Neural cell (in vitro differentiated cells): ENCODE data around the gene GMPR2.
A peak's percentile ranks its signal among the peaks of the same experiment; 100 is the strongest.

Source experiments
- EP300 ChIP-seq: fragments of 450-650 bp; conservative IDR thresholded peaks from 2 replicates; pipeline ENCODE4 v1.6.1; 2014; ENCODE audit warnings: antibody characterized with exemption, mild to moderate bottlenecking, moderate library complexity; ENCODE audit not compliant: poor library complexity, severe bottlenecking
- EZH2 ChIP-seq: fragments of 200-600, 300-800 bp; shearing (Covaris generic), sonication (generic); IDR thresholded peaks from 2 replicates; pipeline ENCODE4 v1.6.1; 2014; ENCODE audit warnings: antibody characterized with exemption, low read length, borderline replicate concordance, mild to moderate bottlenecking; ENCODE audit not compliant: insufficient read depth, poor library complexity, severe bottlenecking
- POLR2AphosphoS5 ChIP-seq: IDR thresholded peaks from 2 replicates; pipeline ENCODE4 v1.6.1; 2012
- SMC3 ChIP-seq: fragments of 450-650 bp; conservative IDR thresholded peaks from 2 replicates; pipeline ENCODE4 v1.6.1; 2014; ENCODE audit warnings: antibody characterized with exemption, mild to moderate bottlenecking, moderate library complexity; ENCODE audit not compliant: poor library complexity
- TAF1 ChIP-seq: IDR thresholded peaks from 2 replicates; pipeline ENCODE4 v1.6.1; 2012; ENCODE audit warnings: low read depth
- TF ChIP-seq, protein P1 (sequence below): fragments of 450-650 bp; IDR thresholded peaks from 2 replicates; pipeline ENCODE4 v1.5.1; 2014; ENCODE audit warnings: antibody characterized with exemption, mild to moderate bottlenecking, moderate library complexity; ENCODE audit not compliant: poor library complexity, severe bottlenecking
- TF ChIP-seq, protein P2 (sequence below): IDR thresholded peaks from 2 replicates; pipeline ENCODE4 v1.6.1; 2012; ENCODE audit warnings: borderline replicate concordance

DNA sequence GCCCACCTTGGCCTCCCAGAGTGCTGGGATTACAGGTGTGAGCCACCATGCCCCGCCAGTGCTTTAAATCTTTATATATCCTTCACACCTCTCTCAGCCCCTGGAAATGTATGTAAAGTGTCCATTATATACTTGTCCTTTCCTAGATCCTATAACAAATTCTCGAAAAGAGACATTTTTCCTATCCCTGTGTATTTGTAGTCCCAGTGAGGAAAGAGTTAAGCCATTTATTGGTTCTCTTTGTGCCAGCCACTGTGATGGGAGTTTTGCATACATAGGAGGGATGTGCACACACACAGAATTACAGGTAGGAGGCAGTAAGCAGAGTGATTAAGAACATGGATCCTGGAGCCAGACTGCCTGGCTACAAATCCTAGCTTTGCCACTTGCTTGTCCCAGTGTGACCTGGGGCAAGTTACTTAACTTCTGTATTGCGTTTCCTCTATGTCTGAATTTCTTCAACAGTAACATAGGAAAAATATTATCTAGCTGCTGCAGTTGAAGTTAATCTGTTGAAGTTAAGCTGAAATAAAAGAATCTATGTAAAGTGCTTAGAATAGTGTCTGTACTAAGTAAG, 40.8 kb downstream of the GMPR2 start:
- TF ChIP-seq, protein P1, sequence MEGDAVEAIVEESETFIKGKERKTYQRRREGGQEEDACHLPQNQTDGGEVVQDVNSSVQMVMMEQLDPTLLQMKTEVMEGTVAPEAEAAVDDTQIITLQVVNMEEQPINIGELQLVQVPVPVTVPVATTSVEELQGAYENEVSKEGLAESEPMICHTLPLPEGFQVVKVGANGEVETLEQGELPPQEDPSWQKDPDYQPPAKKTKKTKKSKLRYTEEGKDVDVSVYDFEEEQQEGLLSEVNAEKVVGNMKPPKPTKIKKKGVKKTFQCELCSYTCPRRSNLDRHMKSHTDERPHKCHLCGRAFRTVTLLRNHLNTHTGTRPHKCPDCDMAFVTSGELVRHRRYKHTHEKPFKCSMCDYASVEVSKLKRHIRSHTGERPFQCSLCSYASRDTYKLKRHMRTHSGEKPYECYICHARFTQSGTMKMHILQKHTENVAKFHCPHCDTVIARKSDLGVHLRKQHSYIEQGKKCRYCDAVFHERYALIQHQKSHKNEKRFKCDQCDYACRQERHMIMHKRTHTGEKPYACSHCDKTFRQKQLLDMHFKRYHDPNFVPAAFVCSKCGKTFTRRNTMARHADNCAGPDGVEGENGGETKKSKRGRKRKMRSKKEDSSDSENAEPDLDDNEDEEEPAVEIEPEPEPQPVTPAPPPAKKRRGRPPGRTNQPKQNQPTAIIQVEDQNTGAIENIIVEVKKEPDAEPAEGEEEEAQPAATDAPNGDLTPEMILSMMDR = peak; percentile 33
- no peak for TF ChIP-seq TAF1
- TF ChIP-seq EZH2 = no peak
- TF ChIP-seq POLR2AphosphoS5 = no peak
- TF ChIP-seq EP300 = no peak
- no peak for TF ChIP-seq SMC3
- TF ChIP-seq, protein P2, sequence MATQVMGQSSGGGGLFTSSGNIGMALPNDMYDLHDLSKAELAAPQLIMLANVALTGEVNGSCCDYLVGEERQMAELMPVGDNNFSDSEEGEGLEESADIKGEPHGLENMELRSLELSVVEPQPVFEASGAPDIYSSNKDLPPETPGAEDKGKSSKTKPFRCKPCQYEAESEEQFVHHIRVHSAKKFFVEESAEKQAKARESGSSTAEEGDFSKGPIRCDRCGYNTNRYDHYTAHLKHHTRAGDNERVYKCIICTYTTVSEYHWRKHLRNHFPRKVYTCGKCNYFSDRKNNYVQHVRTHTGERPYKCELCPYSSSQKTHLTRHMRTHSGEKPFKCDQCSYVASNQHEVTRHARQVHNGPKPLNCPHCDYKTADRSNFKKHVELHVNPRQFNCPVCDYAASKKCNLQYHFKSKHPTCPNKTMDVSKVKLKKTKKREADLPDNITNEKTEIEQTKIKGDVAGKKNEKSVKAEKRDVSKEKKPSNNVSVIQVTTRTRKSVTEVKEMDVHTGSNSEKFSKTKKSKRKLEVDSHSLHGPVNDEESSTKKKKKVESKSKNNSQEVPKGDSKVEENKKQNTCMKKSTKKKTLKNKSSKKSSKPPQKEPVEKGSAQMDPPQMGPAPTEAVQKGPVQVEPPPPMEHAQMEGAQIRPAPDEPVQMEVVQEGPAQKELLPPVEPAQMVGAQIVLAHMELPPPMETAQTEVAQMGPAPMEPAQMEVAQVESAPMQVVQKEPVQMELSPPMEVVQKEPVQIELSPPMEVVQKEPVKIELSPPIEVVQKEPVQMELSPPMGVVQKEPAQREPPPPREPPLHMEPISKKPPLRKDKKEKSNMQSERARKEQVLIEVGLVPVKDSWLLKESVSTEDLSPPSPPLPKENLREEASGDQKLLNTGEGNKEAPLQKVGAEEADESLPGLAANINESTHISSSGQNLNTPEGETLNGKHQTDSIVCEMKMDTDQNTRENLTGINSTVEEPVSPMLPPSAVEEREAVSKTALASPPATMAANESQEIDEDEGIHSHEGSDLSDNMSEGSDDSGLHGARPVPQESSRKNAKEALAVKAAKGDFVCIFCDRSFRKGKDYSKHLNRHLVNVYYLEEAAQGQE = no peak
